Hematopoietic multipotent progenitor cell (in vitro differentiated cells): ENCODE results near the gene PRKAR1B. TPM values are rescaled to one million over a fixed set of nuclear protein-coding genes. Genes with fewer than 3 reads are reported as not detected.
A peak's percentile ranks its signal among the peaks of the same experiment; 100 is the strongest.

Experiments
- DNase-seq, 3 donors: peaks; one replicate each; pipeline ENCODE4 v3.0.0-alpha.2; 2011 to 2015; ENCODE audit warnings: low read depth in 2 of 3, low spot score in 2 of 3
- total RNA-seq: library from RNA; depleted of rRNA; stranded (reverse); fragments of >200 nt; gene quantifications from one replicate; pipeline ENCODE4 v1.2.3, GENCODE V29; 2012

The PRKAR1B gene
- total RNA-seq, 1 donor = 11.6 TPM

GRCh38 chr7:608361-608760 lies 118.7 kb downstream of the PRKAR1B start:
- no peak for DNase-seq

GRCh38 chr7:607938-608337 lies 119.1 kb downstream of the PRKAR1B start:
- DNase-seq = no peak

- no peak for DNase-seq
Observed at GRCh38 chr7:605661-606450, 121.2 kb downstream of the PRKAR1B start.

- no peak for DNase-seq
Observed at GRCh38 chr7:604884-605531, 122.1 kb downstream of the PRKAR1B start.

- peak; percentile 69 to 98 (median 97) for DNase-seq
Observed at GRCh38 chr7:604001-604883, 122.8 kb downstream of the PRKAR1B start.

- peak in 1 of 3 donors; percentile 31 for DNase-seq
Observed at GRCh38 chr7:603152-603951, 123.7 kb downstream of the PRKAR1B start.

- DNase-seq = no peak
Observed at GRCh38 chr7:602341-603141, 124.5 kb downstream of the PRKAR1B start.

GRCh38 chr7:601595-602340 lies 125.3 kb downstream of the PRKAR1B start:
- peak; percentile 72 to 94 (median 94) for DNase-seq

- no peak for DNase-seq
Observed at GRCh38 chr7:601036-601594, 126.0 kb downstream of the PRKAR1B start.

GRCh38 chr7:600149-601035 lies 126.7 kb downstream of the PRKAR1B start:
- DNase-seq = no peak

GRCh38 chr7:598899-599298 lies 128.2 kb downstream of the PRKAR1B start:
- no peak for DNase-seq

GRCh38 chr7:597348-598178 lies 129.5 kb downstream of the PRKAR1B start:
- no peak for DNase-seq

- no peak for DNase-seq
Observed at GRCh38 chr7:596819-597182, 130.3 kb downstream of the PRKAR1B start.

- no peak for DNase-seq
Observed at GRCh38 chr7:596071-596818, 130.8 kb downstream of the PRKAR1B start.

- no peak for DNase-seq
Observed at GRCh38 chr7:595621-596010, 131.5 kb downstream of the PRKAR1B start.
